Cardiac muscle cell (in vitro differentiated cells and primary cell): Measurements from ENCODE around the gene LRRC32. TPM values are rescaled to one million over a fixed set of nuclear protein-coding genes. Genes with fewer than 3 reads are reported as not detected.

Experiments used
- DNase-seq, 2 donors: peaks; one replicate each; pipeline versions ENCODE4 v3.0.0 to v3.0.0-alpha.2; 2010 to 2017; ENCODE audit warnings: low read depth in 1 of 2, low spot score in 1 of 2
- H3K27ac ChIP-seq: fragments of 200-600 bp; sonication (generic); 2 replicates; pipeline ENCODE4 v1.5.1; 2016
- H3K27me3 ChIP-seq: fragments of 200-600 bp; sonication (generic); 2 replicates; pipeline ENCODE4 v1.6.0; 2016; ENCODE audit warnings: control low read depth
- H3K36me3 ChIP-seq: fragments of 200-600 bp; sonication (generic); 2 replicates; pipeline ENCODE4 v1.5.1; 2016; ENCODE audit warnings: control low read depth
- H3K4me1 ChIP-seq: fragments of 200-600 bp; sonication (generic); 2 replicates; pipeline ENCODE4 v1.8.1; 2017; ENCODE audit warnings: low read depth, mild to moderate bottlenecking, mixed run types
- H3K4me3 ChIP-seq: fragments of 200-600 bp; sonication (generic); 2 replicates; pipeline ENCODE4 v1.5.1; 2016; ENCODE audit warnings: mild to moderate bottlenecking
- H3K9me3 ChIP-seq: fragments of 200-600 bp; sonication (generic); 2 replicates; pipeline ENCODE4 v1.5.1; 2017; ENCODE audit warnings: low read depth, mild to moderate bottlenecking, control low read depth
- polyA plus RNA-seq: library from polyadenylated mRNA; unstranded; fragments of >200 nt; fragmentation: Nextera tagmentation; extraction: Ambion mirVana; gene quantifications from 2 replicates; pipeline ENCODE4 v1.2.1, GENCODE V29; 2016
- total RNA-seq: library from RNA; depleted of rRNA; stranded (reverse); fragments of >200 nt; gene quantifications from 2 replicates; pipeline ENCODE4 v1.2.3, GENCODE V29; 2016
- TF ChIP-seq, protein P1 (sequence below): IDR thresholded peaks from 2 replicates; pipeline ENCODE4 v1.5.1; 2012; ENCODE audit warnings: low read depth, mild to moderate bottlenecking, low read length

The LRRC32 gene
- total and polyA plus RNA-seq, 2 experiments from 2014 or later, result 6.3 to 21.8 TPM

DNA sequence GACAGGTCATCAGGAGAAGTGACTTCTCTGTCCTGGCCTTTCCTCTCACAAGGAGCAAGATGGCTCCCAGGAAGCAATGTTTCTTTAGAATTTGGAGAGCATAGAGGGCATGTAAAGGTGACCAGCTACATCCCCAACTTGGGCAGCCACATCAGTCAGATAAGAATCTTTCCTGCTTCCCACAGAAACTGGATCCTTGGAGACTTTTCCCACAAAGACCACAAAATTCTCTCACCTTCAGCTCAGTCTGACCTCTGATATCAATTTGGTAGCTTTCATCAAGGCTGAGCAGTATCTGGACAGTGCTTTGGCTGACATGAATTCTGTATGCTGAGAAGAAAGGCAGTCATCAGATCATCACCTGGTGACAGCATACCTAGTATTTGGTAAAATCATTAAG, 23.3 kb upstream of the LRRC32 start:
- H3K4me3 ChIP-seq, result no peak overlapping the region
- no peaks in the 10 kb centered on the region for H3K9me3 ChIP-seq
- peaks cover 3% of the 10 kb centered on the region for H3K27me3 ChIP-seq
- no peak for DNase-seq
- TF ChIP-seq, protein P1, sequence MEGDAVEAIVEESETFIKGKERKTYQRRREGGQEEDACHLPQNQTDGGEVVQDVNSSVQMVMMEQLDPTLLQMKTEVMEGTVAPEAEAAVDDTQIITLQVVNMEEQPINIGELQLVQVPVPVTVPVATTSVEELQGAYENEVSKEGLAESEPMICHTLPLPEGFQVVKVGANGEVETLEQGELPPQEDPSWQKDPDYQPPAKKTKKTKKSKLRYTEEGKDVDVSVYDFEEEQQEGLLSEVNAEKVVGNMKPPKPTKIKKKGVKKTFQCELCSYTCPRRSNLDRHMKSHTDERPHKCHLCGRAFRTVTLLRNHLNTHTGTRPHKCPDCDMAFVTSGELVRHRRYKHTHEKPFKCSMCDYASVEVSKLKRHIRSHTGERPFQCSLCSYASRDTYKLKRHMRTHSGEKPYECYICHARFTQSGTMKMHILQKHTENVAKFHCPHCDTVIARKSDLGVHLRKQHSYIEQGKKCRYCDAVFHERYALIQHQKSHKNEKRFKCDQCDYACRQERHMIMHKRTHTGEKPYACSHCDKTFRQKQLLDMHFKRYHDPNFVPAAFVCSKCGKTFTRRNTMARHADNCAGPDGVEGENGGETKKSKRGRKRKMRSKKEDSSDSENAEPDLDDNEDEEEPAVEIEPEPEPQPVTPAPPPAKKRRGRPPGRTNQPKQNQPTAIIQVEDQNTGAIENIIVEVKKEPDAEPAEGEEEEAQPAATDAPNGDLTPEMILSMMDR, result no peak
- H3K4me1 ChIP-seq, result no peaks in the 10 kb centered on the region
- H3K27ac ChIP-seq, result no peak overlapping the region
- H3K36me3 ChIP-seq, result no peaks in the 10 kb centered on the region

DNA sequence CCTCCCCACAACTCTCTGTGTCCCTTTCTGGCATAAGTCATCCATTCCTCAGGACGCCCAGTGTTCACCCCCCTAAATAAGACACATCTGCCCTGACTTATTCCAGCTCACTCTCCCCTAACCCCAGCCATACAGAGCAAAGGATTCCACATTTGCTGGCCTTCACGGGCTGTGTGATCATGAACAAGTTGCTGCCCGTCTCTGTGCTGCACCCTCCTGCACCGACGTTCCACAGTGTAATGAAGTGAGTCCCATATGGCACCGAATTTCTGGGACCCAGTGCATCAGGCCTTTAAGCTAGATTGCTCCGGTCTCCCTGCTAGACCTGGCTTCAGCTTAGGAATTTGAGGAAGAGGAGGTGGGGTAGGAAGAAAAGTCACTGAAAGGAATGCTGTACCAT, 22.4 kb upstream of the LRRC32 start:
- Histone ChIP-seq H3K36me3 (no peaks in the 10 kb centered on the region), H3K27me3 (peaks cover 3% of the 10 kb centered on the region), H3K9me3 (no peaks in the 10 kb centered on the region), H3K4me1 (no peaks in the 10 kb centered on the region), H3K4me3 (no peak overlapping the region), H3K27ac (no peak overlapping the region)
- DNase-seq, result no peak
- TF ChIP-seq, protein P1, result no peak

DNA sequence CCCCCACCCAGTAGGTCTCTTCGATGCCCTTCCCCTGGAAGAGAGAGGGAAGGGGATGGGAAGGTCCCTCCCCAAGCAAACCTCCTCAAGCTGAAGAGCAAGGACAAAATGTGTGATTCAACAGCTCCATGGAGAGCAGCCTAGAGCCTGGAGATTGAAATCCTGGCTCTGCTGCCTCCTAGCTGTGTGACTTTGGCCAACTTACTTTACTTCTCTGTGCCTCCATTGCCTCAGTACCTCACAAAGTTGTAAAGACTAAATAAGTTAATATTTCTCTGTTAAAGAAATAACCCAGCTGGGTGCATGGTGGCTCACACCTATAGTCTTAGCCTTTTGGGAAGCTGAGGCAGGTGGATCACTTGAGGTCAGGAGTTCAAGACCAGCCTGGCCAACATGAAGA, 21.1 kb upstream of the LRRC32 start:
- no peaks in the 10 kb centered on the region for H3K9me3 ChIP-seq
- TF ChIP-seq, protein P1, result no peak
- H3K4me3 ChIP-seq, result no peak overlapping the region
- H3K27me3 ChIP-seq, result peaks cover 3% of the 10 kb centered on the region
- DNase-seq, result no peak
- H3K4me1 ChIP-seq, result no peaks in the 10 kb centered on the region
- no peak overlapping the region for H3K27ac ChIP-seq
- H3K36me3 ChIP-seq, result no peaks in the 10 kb centered on the region

DNA sequence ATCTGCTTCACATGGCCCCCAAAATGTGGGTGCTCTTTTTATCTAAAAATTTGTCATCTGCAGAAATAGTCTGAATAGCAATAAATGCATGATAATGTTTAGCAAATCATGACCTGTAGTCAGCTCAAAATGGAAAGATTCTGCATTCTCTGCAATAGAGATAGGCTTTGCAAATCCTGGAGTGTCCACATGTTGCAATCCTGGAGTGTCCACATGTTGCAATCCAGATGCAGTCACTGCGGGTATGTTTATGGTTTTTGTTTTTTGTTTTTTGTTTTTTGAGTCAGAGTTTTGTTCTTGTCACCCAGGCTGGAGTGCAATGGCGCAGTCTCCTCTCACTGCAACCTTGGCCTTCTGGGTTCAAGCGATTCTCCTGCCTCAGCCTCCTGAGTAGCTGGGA, 20.2 kb upstream of the LRRC32 start:
- TF ChIP-seq, protein P1, result no peak
- Histone ChIP-seq H3K4me3 (no peak overlapping the region), H3K9me3 (no peaks in the 10 kb centered on the region), H3K27me3 (peaks cover 3% of the 10 kb centered on the region), H3K36me3 (no peaks in the 10 kb centered on the region), H3K4me1 (peaks cover 5% of the 10 kb centered on the region), H3K27ac (no peak overlapping the region)
- peak in 1 of 2 donors; percentile 85 for DNase-seq

DNA sequence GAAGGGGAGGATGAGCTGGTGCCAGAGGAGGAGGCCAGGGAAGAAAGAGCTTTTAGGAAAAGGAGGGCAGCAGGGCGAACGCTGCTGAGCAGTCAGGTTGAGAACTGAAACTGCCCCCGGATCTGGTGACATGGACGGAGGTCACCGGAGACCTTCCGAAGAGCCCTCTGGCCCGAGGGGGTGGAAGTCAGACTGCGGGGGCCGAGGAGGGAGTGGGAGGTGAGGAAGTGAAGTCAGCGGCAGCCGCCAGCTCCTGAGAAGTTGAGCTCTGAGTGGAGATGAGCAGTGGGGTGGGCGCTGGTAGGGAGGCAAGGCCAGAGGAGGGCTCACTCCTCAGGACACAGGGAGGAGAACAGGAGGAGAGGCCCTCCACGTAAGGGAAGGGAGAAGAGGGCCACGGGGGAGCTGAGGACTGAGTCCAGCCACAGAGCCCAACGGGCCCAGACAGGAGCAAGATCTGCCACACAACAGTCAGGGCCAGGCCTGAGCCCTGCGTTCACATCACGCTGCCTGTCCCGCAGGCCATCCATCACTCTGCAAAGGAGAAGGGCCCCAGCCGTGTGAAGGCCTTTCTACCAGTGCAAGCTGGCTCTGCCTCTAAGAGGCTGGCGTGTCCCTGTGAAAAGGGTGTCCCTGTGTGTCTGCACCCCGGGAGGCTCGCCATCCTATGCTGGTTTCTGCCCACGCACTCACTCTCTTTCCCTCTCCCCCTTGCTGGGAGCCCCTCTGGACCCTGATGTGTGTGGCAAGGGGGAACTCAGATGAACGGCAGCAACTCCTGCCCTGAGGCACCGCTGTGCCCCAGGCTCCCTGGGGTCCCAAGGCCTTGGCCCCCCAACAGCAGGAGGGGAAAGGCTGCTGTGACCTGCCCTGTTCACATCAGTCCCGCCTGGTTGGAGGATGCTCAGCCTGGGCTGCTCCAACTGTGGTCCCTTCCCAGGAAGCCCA, 19.0 kb upstream of the LRRC32 start:
- H3K9me3 ChIP-seq, result no peaks in the 10 kb centered on the region
- no peaks in the 10 kb centered on the region for H3K36me3 ChIP-seq
- H3K4me1 ChIP-seq, result peaks cover 5% of the 10 kb centered on the region
- no peak for DNase-seq
- no peak overlapping the region for H3K27ac ChIP-seq
- TF ChIP-seq, protein P1, result no peak
- H3K4me3 ChIP-seq, result no peak overlapping the region
- H3K27me3 ChIP-seq, result peaks cover 3% of the 10 kb centered on the region
